OCI-M2 (cell line): Measurements from ENCODE around the gene SPOUT1.

Source experiments
- DNase-seq: peaks from one replicate; lab custom pipeline; 2025; ENCODE audit not compliant: unreplicated experiment; lab: John Stamatoyannopoulos, UW

SPOUT1 gene

DNA sequence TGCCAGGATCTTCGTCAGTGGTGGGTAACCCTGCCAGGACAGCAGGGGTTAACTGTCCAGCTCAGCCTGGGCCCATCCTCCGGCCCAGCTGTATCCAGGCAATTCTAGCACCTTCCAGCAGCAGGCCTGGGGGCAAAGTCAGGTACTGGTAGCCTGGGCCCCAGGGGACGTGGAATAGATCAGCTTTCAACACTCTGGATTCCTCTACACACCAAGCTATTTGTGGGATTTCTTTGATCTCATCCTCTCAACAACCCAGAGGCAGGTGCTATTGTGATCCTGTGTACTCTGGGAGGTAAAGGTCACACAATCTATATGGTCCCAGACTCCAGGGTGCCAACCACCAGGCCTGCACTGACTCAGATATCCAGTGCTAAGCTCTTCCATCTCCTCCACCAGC lies 8.7 kb upstream of the SPOUT1 start:
- DNase-seq, result no peak

DNA sequence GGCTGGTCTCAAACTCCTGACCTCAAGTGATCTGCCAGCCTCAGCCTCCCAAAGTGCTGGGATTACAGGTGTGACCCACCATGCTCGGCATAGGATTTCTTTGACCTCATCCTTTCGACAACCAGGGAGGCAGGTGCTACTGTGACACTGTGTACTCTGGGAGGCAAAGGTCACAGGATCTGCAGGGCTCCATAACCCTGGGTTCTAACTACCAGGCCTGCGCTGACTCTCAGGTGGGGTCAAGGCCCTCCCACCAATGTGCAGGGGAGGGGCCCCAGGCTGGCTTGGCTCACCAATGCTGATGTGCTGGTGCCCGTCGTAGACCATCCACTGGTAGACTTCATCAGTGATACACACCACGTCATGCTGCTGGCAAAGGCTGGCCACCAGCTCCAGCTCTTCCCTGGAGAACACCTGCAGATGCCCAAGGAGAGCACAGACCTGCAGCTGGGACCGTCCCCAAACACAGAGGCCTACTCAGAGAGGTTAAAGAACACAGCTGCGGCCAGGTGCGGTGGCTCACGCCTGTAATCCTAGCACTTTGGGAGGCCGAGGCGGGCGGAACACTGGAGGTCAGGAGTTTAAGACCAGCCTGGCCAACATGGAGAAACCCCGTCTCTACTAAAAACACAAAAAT lies 7.0 kb upstream of the SPOUT1 start:
- DNase-seq, result no peak

DNA sequence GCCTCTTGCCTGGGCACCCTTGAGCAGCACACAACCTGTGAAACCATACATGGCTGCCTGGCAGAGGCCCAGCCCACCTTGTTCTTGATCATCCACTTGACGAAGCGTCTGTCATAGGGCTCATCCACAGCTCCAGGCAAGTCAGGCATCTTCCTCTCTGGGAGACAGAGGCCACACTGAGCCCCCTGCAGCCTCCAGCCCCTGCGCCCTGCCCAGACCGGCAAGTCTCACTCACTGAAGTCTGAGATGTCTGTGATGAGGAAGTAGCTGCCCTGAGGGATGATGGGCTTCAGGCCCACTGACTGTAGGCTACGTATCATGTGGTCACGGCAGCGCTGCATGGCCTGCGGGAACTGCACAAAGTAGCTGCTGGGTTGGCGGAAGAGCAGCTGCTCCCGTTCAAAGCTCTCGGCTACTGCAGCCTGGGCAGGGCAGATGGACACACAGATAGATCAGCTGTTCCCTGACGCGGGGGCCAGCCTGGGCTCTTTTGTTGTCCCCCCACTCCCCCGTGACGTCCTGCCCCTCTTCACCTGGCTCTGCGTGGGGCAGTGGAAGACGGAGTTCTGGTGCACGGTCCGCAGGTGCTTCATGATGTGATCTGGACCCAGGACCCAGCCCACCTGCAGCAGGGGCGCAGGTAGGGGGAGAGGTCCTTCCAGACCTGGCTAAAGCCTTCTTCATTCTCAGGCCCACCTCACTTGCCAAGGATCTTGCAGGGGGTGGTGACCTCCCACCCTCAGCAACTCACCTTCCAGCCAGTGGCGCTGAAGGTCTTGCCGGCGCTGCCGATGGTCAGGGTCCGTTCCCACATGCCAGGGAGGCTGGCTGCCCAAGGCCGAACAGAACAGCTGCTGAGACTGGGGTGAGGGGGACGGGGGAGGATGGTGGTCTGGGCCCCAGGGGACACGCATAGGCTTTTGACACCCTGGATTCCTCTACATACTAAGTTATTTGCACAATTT lies 5.9 kb upstream of the SPOUT1 start:
- no peak for DNase-seq

DNA sequence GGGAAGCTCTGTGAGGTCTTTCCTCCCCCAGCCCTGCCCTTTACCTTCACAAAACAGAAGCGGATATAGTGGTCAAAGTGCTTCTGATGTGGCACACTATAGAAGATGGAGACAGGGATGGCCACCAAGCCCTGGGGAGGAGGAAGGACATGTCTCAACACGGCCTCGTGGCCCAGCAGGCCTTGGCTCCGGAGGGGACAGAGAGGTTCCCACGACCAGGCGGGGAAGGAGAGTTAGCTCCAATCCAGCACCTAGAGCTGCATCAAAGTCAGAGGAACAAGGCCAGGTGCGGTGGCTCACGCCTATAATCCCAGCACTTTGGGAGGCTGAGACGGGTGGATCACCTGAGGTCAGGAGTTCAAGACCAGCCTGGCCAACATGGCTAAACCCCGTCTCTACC lies 4.1 kb upstream of the SPOUT1 start:
- DNase-seq, result no peak

DNA sequence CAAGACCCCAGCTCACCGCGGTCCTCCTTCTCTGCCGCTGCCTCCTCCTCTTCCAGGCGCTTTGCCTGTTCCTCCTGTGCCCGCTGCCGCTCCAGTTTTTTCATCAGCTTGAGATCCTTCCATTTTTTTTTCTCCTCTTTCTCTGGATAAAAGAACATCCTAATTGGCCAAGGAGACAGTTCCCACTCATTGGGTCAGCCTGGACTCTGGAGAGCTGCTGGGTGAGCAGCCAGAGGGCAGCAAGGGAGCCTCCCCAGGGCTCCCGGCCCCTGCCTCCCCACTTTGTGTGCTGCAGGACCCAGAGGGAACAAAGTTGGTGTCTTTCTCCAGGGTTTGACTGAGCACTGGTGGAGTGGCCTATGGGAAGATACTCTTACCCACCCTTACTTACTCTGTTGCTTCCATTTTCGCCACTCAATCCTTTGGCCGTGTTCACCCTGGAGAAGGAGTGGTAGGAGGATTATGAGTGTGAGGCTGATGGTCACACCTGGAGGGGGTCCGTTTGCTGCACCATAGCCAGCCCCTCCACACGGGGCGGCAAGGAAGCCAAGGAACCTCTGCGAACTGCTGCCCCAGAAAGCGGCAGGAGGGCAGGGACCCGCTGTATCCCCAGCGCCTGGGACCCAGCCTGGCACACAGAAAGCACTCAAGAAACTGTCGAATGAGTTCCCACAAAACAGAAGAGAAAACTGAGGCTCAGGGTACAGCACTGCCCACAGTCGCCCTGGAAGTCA lies 708 bp downstream of the SPOUT1 start:
- DNase-seq, result no peak

DNA sequence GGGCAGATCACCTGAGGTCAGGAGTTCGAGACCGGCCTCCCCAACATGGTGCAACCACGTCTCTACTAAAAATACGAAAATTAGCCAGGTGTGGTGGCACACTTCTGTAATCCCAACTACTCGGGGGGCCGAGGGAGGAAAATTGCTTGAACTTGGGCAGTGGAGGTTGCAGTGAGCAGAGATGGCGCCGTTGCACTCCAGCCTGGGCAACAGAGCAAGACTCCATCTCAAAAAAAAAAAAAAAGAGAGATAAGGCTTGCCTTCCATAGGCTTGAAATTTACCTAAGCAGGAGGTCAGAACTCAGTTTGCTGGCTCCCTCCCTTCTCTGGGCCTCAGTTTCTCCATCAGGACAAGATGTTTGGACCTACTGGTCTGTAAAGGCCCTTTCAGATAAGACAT lies 1.3 kb downstream of the SPOUT1 start:
- DNase-seq, result no peak

DNA sequence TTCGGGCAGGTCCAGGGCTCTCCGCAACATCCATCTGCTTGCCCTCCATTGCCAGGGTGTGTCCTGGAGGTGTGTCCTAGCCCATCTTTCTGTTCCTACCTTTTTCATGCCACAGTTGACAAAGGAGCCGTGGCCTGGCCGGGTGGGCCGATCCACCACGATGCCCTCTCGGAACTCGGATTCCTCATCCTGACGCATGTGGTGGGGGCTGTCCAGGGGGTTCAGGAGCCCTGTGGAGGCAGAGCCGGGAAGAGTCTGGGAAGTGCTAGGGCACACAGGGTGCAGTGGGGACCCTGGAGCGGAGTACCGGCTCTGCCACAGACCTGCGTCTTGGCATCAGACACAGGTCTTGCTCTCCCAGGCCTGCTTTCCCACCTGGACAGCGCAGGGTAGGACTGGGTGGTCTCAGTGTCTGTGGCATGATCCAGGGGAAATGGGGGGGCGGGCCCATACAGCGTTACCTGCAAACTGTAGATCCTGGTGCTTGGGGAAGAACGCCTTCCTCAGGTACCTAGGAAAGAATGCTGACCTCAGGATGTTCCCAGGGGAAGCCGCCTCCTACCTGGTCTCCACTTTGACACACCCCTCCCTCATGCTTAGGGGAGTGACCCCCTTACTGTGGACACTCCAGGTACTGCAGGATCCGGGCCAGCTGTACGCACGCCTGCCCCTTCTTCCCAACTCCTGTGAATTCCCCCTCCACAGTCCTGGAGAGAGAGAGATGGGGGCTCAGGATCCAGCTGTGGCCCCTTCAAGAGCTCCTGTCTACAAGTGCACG lies 3.5 kb downstream of the SPOUT1 start:
- no peak for DNase-seq

DNA sequence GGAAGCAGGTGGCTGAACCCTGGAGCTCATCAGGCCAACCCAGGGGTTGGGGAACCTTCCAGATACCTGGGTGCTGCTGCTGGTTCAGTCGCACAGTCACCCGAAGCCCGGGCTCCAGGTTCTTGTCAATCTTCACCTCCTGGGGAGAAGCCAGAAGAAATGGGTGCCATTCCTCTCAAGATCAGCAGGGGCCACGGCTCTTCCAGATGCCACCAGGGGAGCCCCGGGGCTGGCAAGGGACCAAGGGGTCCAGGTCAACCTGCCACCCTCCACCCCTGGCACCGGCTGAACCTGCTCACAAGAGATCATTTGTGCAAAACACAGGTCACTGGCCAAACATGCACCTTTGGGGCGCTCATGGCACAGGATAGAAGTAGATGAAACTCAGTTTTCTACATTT lies 4.7 kb downstream of the SPOUT1 start:
- no peak for DNase-seq

DNA sequence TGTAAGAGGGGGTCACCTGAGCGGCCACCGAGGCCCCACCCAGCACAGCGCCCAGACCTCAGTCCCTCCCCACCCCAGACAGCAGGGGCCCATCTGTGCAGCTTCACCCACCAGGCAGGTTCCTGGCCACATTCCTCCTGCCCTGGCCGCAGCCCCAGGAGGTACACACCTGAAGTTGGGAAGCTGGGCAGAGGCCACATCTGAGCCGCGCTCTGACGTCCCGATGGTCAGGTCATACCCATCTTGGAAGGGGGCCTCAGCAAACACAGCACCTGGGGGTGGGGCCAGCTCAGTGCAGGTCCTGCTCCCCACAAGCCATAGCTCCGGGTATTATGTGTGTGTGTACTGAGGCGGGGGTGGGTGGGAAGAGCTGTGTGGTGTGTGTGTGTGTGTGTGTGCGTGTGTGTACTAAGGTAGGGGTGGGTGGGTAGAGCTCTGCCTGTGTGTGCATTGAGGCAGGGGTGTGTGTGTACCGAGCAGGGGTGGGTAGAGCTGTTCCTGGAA lies 5.6 kb downstream of the SPOUT1 start:
- no peak for DNase-seq

DNA sequence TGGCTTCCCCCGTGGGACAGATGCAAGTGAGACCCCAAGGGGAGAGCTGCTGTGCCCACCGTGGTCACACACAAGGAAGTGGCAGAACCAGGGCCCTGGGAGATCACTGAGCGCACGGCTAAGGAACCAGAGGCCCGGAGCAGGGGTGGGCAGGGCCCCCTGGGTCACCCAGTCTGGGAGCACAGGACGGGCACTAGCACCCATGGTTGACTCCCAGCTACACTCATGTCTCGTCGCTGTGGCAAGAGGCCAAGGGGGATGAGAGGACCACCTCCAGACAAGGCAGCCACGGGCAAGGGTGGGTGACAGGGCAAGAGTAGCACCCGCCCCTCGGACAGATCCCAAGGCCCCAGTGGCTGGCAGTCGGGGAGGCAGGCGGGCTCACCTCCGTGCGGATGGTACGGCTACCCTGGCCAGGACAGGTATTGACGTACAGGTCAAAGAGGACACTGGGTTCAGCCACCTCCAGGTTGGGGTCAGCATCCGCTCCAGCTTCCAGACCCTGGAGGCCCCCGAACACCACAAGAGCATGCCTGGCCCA lies 6.2 kb downstream of the SPOUT1 start:
- DNase-seq, result no peak

DNA sequence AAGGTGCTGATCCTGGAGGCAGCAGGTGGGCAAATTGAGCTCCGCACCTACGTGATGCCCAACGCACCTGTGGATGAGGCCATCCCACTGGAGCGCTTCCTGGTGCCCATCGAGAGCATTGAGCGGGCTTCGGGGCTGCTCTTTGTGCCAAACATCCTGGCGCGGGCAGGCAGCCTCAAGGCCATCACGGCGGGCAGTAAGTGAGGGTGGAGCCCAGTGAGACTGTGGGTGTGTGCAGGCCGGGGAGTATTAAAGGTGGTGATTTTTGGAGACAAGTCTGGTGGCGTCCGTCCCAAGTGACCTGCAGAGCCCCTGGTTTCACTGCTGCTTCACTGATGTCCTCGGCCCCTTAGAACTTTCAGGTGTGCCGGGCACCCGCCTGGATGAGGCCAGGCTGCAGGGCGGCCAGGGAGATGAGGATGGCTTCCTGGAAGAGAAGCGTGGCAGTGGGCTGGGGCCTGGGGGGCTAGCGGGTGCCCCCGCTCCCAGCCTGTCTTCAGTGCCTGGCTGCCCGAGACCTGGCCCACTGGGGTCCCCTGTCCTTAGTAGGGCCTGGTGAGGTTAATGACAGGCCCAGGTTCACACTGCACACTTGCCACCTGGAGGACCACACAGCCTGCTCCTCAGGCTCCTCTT lies 7.1 kb downstream of the SPOUT1 start:
- no peak for DNase-seq

DNA sequence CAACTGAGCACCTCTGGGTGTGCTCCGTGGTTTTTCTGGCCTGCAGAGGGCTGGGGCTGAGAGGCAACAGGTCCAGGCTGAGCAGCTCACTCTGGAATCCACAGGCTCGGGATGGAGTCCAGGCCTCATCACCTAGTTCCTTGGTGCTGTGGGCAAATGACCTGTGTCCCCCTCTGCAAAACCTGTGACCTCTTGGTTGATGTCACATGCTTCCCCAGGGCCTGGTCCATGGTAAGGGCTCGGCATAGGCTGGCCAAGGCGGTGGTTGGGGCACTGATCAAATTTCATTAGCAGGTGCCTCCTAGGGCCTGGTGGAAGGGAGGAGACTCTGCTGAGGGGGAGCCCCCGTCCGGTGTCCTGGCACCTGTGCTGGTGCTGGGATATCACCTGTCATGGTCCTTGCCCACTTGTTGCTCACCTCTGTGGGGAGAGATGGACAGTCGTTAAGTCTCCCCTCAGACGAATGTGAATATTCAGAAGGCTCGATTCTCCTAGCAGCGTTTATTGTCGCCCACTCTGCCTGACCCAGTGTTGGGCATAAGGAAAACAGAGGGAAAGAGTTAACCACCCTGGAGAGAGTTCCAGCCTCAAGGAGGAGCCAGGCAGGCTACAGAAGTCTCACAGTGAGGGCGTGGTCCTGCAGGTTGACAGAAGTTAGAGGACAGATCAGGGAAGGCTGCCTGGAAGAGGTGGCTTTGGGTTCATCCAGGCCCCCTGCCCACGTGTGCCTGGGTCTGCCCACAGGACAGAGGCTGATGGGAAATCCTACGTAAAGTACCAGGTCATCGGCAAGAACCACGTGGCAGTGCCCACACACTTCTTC lies 7.8 kb downstream of the SPOUT1 start:
- DNase-seq, result no peak

DNA sequence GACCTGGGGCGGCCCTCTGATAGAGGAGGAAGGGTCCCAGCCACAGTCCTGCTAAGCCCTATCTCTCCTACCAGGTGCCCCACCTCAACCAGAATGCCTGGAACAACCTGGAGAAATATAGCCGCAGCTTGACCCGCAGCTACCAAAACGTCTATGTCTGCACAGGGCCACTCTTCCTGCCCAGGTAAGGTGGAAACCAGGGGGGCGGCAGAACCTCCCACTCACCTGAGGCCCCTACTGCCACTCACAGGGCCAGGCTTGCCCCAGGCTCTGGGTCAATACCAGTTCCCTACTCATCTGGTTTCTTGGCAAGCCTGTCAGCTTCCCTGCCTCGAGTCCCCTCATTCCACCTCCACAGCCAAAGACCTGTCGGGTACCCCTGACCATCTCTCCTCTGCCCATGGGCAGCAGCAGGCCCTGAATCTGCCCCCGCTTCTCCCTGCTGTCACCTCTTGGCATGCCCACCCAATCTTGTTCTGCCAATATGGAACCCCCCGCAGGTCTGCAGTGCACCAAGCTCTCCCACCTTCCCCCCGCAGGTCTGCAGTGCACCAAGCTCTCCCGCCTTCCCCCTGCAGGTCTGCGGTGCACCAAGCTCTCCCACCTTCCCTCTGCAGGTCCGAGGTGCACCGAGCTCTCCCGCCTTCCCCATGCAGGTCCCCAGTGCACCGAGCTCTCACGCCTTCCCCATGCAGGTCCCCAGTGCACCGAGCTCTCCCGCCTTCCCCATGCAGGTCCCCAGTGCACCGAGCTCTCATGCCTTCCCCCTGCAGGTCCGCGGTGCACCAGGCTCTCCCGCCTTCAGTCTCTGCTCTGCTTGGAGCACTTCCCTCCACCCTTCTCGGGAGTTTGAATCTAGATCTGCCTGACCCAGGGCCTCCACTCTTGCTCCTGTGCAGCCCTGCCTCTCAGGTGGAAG lies 8.7 kb downstream of the SPOUT1 start:
- DNase-seq, result no peak

DNA sequence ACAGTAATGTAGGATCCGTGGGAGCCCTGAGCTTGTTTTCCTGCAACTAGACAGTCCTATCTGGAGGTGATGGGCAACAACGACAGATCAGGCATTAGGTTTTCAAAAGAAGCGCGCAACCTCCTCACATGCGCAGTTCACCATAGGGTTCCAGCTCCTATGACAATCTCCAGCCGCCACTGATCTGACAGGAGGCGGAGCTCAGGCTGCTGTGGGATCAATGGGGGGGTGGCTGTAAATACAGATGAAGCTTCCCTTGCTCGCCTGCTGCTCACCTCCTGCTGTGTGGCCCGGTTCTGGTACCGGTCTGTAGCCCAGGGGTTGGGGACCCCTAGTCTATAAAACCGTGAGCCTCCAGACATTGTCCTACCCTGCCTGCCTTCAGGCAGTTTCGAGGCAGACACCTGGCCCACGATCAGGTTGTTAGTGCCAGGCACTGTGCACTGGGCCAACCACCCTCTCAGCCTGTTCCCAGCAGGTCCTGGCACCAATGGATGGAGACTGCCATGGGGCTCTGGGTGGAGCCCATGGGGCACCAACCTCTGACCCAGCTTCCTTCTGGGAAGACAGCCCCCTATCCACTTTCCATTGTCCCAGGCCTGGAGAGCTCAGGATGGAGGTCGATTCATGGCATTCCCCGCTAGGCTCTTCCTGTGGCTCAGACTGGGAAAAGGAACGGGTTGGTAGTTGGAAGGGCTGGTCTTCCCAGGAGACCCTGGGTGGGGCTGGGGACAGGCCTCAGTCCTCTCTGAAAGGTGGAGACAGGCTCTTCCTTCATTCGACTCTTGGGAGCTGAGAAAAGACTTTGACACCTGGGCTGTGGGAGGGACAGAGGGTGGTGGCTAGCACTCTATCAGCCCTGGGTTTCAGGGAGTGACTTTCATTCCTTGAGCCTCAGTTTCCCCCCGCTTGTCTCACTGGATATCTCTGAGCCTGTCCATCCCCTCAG lies 9.6 kb downstream of the SPOUT1 start:
- DNase-seq, result no peak

DNA sequence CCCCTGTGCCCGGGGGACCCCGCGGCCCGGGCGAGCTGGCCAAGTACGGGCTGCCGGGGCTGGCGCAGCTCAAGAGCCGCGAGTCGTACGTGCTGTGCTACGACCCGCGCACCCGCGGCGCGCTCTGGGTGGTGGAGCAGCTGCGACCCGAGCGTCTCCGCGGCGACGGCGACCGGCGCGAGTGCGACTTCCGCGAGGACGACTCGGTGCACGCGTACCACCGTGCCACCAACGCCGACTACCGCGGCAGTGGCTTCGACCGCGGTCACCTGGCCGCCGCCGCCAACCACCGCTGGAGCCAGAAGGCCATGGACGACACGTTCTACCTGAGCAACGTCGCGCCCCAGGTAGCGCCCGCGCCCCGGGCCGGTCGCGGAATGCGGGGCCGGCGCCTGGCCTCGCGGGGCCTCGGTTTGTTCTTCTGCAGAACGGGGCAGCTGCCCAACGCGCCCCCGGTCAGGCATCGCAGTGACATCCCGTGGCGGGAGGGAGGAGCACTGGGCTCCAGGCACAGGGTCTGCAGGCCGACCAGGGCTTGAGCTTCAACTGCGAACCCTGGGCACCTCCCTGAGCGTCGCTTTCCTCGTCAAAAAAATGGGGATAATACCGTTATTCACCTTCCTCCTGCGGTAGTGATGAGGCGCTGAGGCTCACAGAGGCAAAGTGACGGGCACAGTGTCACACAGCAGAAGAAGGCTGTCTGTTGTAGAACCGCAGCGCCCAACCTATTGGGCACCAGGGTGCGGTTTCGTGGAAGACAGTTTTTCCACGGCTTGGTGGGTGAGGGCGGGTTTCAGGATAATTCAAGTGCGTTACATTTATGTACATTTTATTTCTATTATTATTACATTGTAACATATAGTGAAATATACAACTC lies 10.5 kb downstream of the SPOUT1 start:
- DNase-seq, result no peak
